H7 (cell line): ENCODE data around the gene MARS1. TPM values are rescaled to one million over a fixed set of nuclear protein-coding genes. Genes with fewer than 3 reads are reported as not detected.
"Not testable (repeated sequence)": the region's sequence is repeated elsewhere in the genome, so short reads cannot be mapped to it uniquely, and the experiment has no call there.

Experiments used
- DNase-seq: peaks from one replicate; pipeline ENCODE4 v3.0.0; 2012
- H3K27me3 ChIP-seq: 2 replicates; pipeline ENCODE4 v1.6.0; 2011; ENCODE audit warnings: mild to moderate bottlenecking, low read length; ENCODE audit not compliant: control insufficient read depth, insufficient read depth
- H3K36me3 ChIP-seq: replicated peaks from 2 replicates; pipeline ENCODE4 v1.5.1; 2011; ENCODE audit warnings: low read length; ENCODE audit not compliant: control insufficient read depth, insufficient read depth
- H3K4me3 ChIP-seq: 2 replicates; pipeline ENCODE4 v1.5.1; 2011; ENCODE audit warnings: low read depth, mild to moderate bottlenecking, control low read depth, low read length, moderate library complexity; ENCODE audit not compliant: insufficient read depth
- total RNA-seq: library from RNA; depleted of rRNA; stranded (reverse); fragments of >200 nt; shearing (Covaris generic); gene quantifications from 2 replicates; pipeline ENCODE4 v1.2.3, GENCODE V29; 2014

The MARS1 gene
- total RNA-seq, 1 experiment from 2014 or later: 297 TPM

DNA sequence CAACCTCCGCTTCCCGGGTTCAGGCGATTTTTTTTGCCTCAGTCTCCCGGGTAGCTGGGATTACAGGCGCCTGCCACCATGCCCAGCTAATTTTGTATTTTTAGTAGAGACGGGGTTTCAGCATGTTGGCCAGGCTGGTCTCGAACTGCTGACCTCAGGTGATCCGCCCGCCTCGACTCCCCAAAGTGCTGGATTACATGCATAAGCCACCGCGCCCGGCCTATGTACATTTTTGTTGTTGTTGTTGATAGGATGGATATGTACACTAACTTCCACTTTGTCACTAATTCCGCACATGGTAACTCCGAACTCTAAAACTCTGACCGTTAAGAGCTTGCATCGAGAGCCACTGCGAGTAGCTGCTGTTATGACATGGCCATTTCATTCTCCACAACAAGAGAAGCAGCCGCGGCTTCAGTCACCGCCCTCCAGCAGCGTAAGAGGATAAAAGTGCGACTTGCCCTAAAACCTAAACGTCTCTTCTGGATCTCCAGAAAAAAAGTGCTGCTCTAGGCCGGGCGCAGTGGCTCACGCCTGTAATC is 742 bp upstream of the MARS1 start:
- H3K4me3 ChIP-seq: no peak overlapping the region
- peaks cover 29% of the 10 kb centered on the region for H3K36me3 ChIP-seq
- no peak for DNase-seq
- no peaks in the 10 kb centered on the region for H3K27me3 ChIP-seq

DNA sequence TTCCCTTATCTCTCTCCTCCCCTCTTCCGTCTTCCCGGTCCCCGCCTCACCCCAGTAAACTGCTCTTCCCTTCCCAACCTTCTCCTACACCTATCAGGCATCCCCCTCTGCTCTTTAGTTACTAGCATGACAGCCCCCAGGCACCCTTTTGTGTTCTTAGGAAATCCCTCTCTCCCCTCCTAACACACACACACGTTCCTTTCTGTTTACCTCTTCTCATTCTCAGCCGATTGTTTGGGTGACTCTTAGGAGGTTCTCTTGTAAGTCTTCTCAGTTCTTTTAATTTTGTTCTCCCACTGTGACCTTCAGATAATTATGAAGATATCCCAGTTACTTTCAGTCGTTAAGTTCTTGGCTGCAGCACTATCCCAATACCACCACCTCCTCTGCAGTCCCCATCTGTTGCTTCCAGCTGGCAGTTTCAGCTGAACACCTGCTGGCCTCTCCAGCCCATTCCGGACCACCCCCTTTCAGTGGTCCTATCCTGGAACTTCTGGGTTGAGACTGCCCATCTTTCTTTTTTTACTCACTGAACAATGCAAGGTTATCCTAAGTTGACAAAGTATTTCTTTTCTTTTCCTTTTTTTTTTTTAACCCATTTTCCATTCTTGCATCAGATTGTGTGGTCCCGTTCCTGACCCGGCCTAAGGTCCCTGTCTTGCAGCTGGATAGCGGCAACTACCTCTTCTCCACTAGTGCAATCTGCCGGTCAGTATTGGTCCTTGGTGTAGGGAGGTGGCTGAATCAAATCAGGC is 711 bp downstream of the MARS1 start:
- peak overlapping the region; percentile 100 for H3K4me3 ChIP-seq
- peaks cover 36% of the 10 kb centered on the region for H3K36me3 ChIP-seq
- no peaks in the 10 kb centered on the region for H3K27me3 ChIP-seq
- DNase-seq: no peak

DNA sequence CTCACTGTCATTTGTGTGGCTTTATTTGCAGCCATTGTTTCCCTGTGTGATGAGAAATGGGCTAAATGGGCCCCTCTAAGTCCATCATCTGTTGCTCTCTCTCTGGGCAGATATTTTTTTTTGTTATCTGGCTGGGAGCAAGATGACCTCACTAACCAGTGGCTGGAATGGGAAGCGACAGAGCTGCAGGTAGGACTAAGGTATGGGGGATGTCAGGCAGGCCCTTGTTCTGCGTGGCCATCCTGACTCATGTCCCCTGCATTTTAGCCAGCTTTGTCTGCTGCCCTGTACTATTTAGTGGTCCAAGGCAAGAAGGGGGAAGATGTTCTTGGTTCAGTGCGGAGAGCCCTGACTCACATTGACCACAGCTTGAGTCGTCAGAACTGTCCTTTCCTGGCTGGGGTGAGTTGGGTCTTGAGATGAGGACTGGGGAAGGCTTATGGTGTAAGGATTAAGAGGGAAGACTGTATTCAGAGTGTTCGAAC is 1.3 kb downstream of the MARS1 start:
- Histone ChIP-seq H3K4me3 (no peak overlapping the region), H3K27me3 (no peaks in the 10 kb centered on the region), H3K36me3 (peaks cover 36% of the 10 kb centered on the region)
- no peak for DNase-seq

DNA sequence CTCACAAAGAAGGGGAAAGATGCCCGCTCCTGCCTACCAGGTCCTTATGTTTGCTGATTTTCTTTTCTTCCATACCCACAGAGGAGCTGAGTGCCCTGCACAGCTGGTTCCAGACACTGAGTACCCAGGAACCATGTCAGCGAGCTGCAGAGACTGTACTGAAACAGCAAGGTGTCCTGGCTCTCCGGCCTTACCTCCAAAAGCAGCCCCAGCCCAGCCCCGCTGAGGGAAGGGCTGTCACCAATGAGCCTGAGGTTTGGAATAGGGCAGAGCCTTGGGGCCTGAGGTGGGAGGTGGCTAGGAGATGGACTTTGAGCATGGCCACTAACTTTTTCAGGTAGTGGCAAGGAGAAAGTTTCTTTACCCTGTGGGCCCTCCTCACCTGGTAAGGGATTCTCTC is 2.3 kb downstream of the MARS1 start:
- H3K27me3 ChIP-seq: no peaks in the 10 kb centered on the region
- no peak for DNase-seq
- H3K4me3 ChIP-seq: no peak overlapping the region
- H3K36me3 ChIP-seq: peaks cover 36% of the 10 kb centered on the region

DNA sequence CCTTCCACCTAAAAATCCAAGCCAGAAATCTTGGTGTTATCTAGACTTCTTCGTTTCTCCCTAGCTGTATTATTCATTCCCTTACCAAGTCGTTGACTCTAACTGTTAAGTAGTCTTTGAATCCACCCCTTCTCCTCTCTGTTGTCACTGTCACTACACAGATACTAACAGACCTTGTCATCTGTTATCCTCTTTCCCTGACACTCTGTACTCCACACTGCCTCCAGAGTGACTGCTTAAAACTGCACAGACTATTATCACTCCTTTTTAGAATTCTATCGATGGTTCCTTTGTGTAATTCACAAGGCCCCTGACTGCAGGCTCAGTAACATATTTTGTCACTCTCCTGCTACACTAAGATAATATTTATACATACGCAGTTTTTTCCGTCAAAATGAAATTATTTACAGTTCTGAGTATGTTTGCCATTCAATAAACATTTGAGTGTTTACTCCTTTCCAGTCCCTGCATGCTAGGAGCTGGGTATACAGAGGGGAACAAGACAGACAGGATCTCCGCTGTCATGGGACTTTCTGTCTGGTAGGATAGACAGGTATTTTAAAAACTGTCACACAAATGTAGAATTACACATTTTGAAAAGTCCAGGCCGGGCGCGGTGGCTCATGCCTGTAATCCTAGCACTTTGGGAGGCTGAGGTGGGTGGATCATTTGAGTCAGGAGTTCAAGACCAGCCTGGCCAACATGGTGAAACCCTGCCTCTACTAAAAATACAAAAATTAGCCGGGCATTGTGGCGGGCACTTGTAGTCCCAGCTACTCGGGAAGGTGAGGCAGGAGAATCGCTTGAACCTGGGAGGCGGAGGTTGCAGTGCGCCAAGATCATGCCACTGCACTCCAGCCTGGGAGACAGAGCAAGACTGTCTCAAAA is 3.8 kb downstream of the MARS1 start:
- Histone ChIP-seq H3K36me3 (peaks cover 39% of the 10 kb centered on the region), H3K27me3 (no peaks in the 10 kb centered on the region), H3K4me3 (no peak overlapping the region)
- DNase-seq: no peak

DNA sequence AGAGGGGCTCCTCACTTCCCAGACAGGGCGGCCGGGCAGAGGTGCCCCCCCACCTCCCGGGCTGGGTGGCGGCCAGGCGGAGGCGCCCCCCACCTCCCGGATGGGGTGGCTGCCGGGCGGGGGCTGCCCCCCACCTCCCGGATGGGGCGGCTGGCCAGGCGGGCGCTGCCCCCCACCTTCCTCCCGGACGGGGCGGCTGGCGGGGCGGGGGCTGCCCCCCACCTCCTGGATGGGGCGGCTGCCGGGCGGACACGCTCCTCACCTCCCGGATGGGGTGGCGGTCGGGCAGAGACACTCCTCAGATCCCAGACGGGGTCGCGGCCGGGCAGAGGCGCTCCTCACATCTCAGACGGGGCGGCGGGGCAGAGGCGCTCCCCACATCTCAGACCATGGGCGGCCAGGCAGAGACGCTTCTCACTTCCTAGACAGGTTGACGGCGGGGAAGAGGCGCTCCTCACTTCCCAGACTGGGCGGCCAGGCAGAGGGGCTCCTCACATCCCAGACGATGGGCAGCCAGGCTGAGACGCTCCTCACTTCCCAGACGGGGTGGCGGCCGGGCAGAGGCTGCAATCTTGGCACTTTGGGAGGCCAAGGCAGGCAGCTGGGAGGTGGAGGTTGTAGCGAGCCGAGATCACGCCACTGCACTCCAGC is 7.3 kb downstream of the MARS1 start:
- not testable (repeated sequence) for DNase-seq, H3K4me3 ChIP-seq, H3K27me3 ChIP-seq
- H3K36me3 ChIP-seq: peaks cover 50% of the 10 kb centered on the region

DNA sequence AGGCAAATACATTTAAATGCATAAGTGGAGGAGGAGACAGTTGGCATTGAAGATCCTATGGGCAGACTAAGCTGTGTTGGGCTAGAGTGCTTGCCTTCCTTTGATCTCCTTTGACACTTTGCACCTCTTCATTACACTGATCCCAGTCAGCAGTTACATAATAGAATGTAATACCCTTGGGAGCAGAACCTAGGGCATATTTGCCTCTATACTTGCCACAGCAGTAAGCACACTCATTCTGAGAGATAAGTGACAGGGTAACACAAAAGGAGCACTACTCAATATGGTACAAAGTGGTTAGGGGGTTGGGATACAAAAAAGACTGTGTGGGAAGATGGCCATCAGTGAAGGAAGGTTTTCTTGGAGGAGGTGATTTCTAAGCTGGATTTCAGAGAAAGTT is 9.0 kb downstream of the MARS1 start:
- no peak overlapping the region for H3K4me3 ChIP-seq
- H3K27me3 ChIP-seq: no peaks in the 10 kb centered on the region
- peaks cover 46% of the 10 kb centered on the region for H3K36me3 ChIP-seq
- DNase-seq: no peak

DNA sequence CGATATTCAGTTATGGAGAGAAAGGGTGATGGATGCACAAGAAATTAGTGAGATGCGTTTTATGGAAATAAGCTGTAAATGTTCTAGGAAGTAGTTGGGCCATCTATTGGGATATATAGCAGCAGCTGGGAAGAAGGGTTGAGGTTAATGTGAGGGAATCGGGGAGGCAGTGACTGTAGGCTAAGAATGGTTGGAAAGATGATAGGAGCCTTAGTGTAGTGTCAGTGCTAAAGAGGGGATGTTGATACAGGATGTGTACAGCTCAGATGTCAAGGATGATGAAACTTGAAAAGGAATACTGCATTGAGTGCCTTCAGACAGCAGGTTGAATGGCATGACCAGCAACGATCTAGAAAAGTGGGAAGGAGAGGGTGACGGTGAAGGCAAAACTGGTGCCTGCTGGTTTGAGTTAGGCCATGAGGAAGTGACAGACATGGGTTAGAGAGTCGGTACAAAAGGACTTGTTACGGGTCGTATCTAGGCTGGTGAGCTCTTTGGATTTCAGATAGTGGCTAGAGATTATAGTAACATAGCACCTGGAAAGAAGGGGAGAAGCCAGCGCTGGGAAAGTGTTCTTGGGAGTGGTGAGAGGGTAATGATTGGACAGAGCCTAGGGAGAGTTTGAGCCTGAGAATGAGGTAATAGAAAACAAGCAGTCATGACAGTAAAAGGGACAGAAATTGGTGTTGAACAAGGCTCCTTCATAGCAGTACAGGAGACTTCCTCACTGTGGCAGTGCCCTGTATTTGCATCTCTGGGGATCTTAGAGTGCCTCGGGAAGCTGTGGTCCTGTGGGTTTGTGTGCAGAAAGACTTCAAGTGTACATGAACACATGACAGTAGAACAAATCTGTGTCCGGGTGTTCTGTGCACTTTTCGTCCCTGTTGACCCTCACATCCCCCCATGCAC is 9.6 kb downstream of the MARS1 start:
- Histone ChIP-seq H3K27me3 (no peaks in the 10 kb centered on the region), H3K36me3 (peaks cover 49% of the 10 kb centered on the region), H3K4me3 (no peak overlapping the region)
- no peak for DNase-seq

DNA sequence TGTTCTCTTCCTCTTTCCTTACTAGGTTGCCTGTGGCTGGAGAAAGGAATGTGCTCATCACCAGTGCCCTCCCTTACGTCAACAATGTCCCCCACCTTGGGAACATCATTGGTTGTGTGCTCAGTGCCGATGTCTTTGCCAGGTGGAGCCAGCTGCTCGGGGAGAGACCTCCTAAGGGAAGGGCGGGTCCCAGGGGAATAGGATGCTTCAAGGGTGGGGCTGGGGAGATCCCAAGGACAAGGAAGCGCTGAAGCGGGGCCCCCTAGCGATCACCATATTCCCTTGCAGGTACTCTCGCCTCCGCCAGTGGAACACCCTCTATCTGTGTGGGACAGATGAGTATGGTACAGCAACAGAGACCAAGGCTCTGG is 10.2 kb downstream of the MARS1 start:
- H3K36me3 ChIP-seq: peaks cover 45% of the 10 kb centered on the region
- H3K4me3 ChIP-seq: no peak overlapping the region
- no peaks in the 10 kb centered on the region for H3K27me3 ChIP-seq
- DNase-seq: peak; percentile 60

DNA sequence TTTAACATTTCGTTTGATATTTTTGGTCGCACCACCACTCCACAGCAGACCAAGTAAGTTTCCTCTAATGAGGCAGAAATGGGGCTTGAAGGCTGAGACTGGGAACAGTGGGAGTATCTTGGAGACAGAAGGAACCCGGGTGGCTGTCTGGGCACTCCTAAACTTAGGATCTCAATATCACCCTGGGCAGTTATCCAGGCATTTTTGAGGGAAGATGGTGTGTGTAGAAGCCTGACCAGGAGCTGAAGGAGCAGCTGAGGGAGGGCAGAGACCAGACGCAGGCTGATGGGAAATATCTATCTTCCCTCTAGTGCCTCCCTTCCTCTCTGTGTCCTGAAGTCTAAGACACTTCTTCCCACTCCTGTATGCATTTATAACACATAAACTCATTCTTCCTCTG is 10.7 kb downstream of the MARS1 start:
- Histone ChIP-seq H3K36me3 (peaks cover 47% of the 10 kb centered on the region), H3K27me3 (no peaks in the 10 kb centered on the region), H3K4me3 (no peak overlapping the region)
- DNase-seq: no peak

DNA sequence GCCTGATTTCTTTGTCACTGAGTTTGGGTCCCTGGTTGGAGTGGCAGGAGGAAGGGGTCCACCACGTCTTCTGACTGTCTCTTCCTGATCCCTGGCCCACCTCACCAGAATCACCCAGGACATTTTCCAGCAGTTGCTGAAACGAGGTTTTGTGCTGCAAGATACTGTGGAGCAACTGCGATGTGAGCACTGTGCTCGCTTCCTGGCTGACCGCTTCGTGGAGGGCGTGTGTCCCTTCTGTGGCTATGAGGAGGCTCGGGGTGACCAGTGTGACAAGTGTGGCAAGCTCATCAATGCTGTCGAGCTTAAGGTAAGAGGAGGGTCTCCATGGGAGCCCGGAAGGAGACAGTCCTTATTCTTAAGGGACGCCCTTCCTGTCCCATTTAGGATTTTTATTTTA is 12.3 kb downstream of the MARS1 start:
- H3K36me3 ChIP-seq: peaks cover 60% of the 10 kb centered on the region
- DNase-seq: no peak
- no peak overlapping the region for H3K4me3 ChIP-seq
- no peaks in the 10 kb centered on the region for H3K27me3 ChIP-seq

DNA sequence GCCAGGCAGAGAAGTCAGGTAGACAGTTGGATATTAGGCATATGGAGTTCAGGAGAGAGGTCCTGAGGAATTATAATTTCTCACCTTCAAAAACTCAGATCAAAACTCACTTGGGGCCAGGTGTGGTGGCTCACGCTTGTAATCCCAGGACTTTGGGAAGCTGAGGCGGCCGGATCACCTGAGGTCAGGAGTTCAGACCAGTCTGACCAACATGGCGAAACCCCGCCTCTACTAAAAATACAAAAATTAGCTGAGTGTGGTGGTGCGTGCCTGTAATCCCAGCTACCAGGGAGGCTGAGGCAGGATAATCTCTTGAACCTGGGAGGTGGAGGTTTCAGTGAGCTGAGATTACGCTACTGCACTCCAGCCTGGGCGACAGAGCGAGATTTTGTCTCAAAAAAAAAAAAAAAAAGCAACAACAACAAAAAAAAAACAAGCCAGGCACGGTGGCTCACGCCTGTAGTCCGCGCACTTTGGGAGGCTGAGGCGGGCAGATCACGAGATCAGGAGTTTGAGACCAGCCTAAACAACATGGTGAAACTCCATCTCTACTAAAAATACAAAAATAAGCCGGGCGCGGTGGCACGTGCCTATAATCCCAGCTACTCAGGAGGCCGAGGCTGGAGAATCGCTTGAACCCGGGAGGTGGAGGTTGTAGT is 14.6 kb downstream of the MARS1 start:
- H3K27me3 ChIP-seq, DNase-seq, H3K4me3 ChIP-seq: not testable (repeated sequence)
- peaks cover 65% of the 10 kb centered on the region for H3K36me3 ChIP-seq

DNA sequence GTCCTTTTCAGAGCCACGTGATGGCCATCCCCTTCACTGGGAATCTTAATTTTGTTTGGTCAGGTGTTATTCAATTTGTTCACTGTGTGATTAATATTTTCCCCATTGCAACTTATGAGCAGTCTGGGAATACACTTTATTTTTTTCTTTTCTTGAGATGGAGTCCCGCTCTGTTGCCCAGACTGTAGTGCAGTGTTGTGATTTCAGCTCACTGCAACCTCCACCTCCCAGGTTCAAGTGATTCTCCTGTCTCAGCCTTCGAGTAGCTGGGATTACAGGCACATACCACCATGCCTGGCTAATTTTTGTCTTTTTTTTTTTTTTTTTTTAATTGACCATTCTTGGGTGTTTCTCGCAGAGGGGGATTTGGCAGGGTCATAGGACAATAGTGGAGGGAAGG is 18.7 kb downstream of the MARS1 start:
- H3K4me3 ChIP-seq, DNase-seq, H3K27me3 ChIP-seq: not testable (repeated sequence)
- peaks cover 47% of the 10 kb centered on the region for H3K36me3 ChIP-seq
